Osteoblast (primary cell): ENCODE measurements around the gene JARID2. TPM values are rescaled to one million over a fixed set of nuclear protein-coding genes. Genes with fewer than 3 reads are reported as not detected.

Experiments used
- DNase-seq: peaks from one replicate; pipeline ENCODE4 v3.0.0; 2011; ENCODE audit warnings: low spot score, mixed read lengths; ENCODE audit not compliant: insufficient read length; ENCODE audit errors: missing footprints
- H2AFZ ChIP-seq: 2 replicates; pipeline ENCODE4 v1.6.0; 2011; ENCODE audit warnings: mild to moderate bottlenecking, low read length
- H3K27ac ChIP-seq: 2 replicates; pipeline ENCODE4 v1.5.1; 2011; ENCODE audit warnings: mild to moderate bottlenecking, low read depth, low read length, moderate library complexity
- H3K27me3 ChIP-seq: 2 replicates; pipeline ENCODE4 v1.6.0; 2012; ENCODE audit warnings: mild to moderate bottlenecking, control low read depth, inconsistent platforms, low read length, moderate library complexity; ENCODE audit not compliant: insufficient read depth
- H3K36me3 ChIP-seq: 2 replicates; pipeline ENCODE4 v1.5.1; 2011; ENCODE audit warnings: mild to moderate bottlenecking, low read length, control low read depth, moderate library complexity; ENCODE audit not compliant: insufficient read depth
- H3K4me1 ChIP-seq: 2 replicates; pipeline ENCODE4 v1.5.1; 2011; ENCODE audit warnings: mild to moderate bottlenecking, low read length, control low read depth, moderate library complexity; ENCODE audit not compliant: insufficient read depth
- H3K4me2 ChIP-seq: 2 replicates; pipeline ENCODE4 v1.6.0; 2011; ENCODE audit warnings: mild to moderate bottlenecking, low read length; ENCODE audit not compliant: insufficient read depth
- H3K4me3 ChIP-seq: fragments of 200-600 bp; sonication (generic); 3 replicates; pipeline ENCODE4 v1.5.1; 2012; ENCODE audit warnings: mild to moderate bottlenecking, low read length, inconsistent platforms; ENCODE audit not compliant: insufficient read depth
- H3K79me2 ChIP-seq: 2 replicates; pipeline ENCODE4 v1.6.0; 2012; ENCODE audit warnings: mild to moderate bottlenecking, low read length, control low read depth, inconsistent platforms; ENCODE audit not compliant: insufficient read depth
- H3K9me3 ChIP-seq: 2 replicates; pipeline ENCODE4 v1.5.1; 2011; ENCODE audit warnings: low read depth, low read length, control low read depth
- H4K20me1 ChIP-seq: 2 replicates; pipeline ENCODE4 v1.6.0; 2012; ENCODE audit warnings: mild to moderate bottlenecking, low read length, control low read depth; ENCODE audit not compliant: insufficient read depth
- total RNA-seq: library from RNA; depleted of rRNA; stranded (reverse); fragments of >200 nt; gene quantifications from 2 replicates; pipeline ENCODE4 v1.2.3, GENCODE V29; 2012
- TF ChIP-seq, protein P1 (sequence below): IDR thresholded peaks from 2 replicates; pipeline ENCODE4 v1.5.1; 2011; ENCODE audit warnings: mild to moderate bottlenecking, low read depth, low read length, moderate library complexity; ENCODE audit errors: extremely low read depth

The JARID2 gene
- total RNA-seq, 1 donor: 10.5 TPM

DNA sequence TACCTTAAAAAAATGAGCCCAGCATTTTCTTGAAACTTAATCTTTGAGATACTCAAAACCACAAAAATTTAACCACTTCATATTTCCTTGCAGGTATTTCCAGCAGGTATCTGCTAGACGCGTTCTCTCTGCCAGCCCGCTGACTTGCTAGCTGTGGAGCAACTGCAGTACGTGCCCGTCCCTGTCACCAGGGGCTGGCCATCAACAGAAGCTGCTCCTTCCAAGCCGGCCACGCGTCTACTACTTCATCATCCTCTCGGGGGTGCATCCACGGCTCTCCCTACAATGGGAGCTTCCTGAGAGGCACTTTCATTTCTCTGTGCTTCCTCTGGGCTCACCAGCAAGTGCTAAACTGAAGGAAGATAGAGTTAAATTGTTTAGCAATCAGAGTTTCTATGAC lies 284.5 kb downstream of the JARID2 start:
- TF ChIP-seq, protein P1, sequence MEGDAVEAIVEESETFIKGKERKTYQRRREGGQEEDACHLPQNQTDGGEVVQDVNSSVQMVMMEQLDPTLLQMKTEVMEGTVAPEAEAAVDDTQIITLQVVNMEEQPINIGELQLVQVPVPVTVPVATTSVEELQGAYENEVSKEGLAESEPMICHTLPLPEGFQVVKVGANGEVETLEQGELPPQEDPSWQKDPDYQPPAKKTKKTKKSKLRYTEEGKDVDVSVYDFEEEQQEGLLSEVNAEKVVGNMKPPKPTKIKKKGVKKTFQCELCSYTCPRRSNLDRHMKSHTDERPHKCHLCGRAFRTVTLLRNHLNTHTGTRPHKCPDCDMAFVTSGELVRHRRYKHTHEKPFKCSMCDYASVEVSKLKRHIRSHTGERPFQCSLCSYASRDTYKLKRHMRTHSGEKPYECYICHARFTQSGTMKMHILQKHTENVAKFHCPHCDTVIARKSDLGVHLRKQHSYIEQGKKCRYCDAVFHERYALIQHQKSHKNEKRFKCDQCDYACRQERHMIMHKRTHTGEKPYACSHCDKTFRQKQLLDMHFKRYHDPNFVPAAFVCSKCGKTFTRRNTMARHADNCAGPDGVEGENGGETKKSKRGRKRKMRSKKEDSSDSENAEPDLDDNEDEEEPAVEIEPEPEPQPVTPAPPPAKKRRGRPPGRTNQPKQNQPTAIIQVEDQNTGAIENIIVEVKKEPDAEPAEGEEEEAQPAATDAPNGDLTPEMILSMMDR: no peak
- H3K4me1 ChIP-seq: no peaks in the 10 kb centered on the region
- peaks cover 3% of the 10 kb centered on the region for H4K20me1 ChIP-seq
- no peak overlapping the region for H3K27ac ChIP-seq
- no peaks in the 10 kb centered on the region for H3K79me2 ChIP-seq
- no peak overlapping the region for H3K4me3 ChIP-seq
- peaks cover 14% of the 10 kb centered on the region for H3K36me3 ChIP-seq
- no peaks in the 10 kb centered on the region for H3K27me3 ChIP-seq
- no peak overlapping the region for H3K4me2 ChIP-seq
- no peak overlapping the region for H2AFZ ChIP-seq
- no peak for DNase-seq
- no peaks in the 10 kb centered on the region for H3K9me3 ChIP-seq

DNA sequence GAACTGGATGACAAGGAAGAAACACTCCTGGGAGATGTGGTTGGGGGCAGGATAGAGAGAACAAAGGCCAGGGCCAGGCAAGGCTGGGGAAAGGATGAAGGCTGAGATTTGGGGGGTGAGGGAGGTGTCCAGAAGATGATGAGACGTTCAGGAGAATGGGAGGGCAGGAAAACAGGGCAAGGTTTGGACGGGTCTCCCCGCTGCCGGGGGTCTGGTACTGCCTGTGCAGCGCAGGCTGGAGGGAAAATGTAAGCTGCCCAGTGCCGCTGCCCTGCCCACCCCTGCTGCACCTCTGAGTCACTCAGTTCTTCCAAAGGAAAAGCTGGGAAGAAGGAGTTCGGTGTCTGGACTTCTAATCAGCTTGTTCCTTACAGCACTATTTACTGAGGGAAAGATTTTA lies 286.1 kb downstream of the JARID2 start:
- H3K36me3 ChIP-seq: peaks cover 10% of the 10 kb centered on the region
- no peaks in the 10 kb centered on the region for H3K79me2 ChIP-seq
- no peaks in the 10 kb centered on the region for H3K9me3 ChIP-seq
- no peak overlapping the region for H3K4me2 ChIP-seq
- no peak overlapping the region for H3K4me3 ChIP-seq
- no peak for DNase-seq
- H2AFZ ChIP-seq: no peak overlapping the region
- no peak overlapping the region for H3K27ac ChIP-seq
- no peaks in the 10 kb centered on the region for H3K4me1 ChIP-seq
- H4K20me1 ChIP-seq: no peaks in the 10 kb centered on the region
- TF ChIP-seq, protein P1: no peak
- H3K27me3 ChIP-seq: no peaks in the 10 kb centered on the region

- TF ChIP-seq, protein P1: no peak
- no peak overlapping the region for H3K27ac ChIP-seq
- H3K4me2 ChIP-seq: no peak overlapping the region
- no peak overlapping the region for H3K4me3 ChIP-seq
- H3K9me3 ChIP-seq: no peaks in the 10 kb centered on the region
- H3K36me3 ChIP-seq: peaks cover 6% of the 10 kb centered on the region
- DNase-seq: no peak
- H3K79me2 ChIP-seq: no peaks in the 10 kb centered on the region
- no peaks in the 10 kb centered on the region for H3K27me3 ChIP-seq
- no peaks in the 10 kb centered on the region for H4K20me1 ChIP-seq
- H3K4me1 ChIP-seq: no peaks in the 10 kb centered on the region
- no peak overlapping the region for H2AFZ ChIP-seq
Observed at GRCh38 chr6:15533379-15534026, 287.6 kb downstream of the JARID2 start.

GRCh38 chr6:15534974-15535373 lies 289.1 kb downstream of the JARID2 start:
- H4K20me1 ChIP-seq: no peaks in the 10 kb centered on the region
- no peaks in the 10 kb centered on the region for H3K79me2 ChIP-seq
- H3K4me1 ChIP-seq: no peaks in the 10 kb centered on the region
- no peaks in the 10 kb centered on the region for H3K9me3 ChIP-seq
- TF ChIP-seq, protein P1: no peak
- H3K4me2 ChIP-seq: no peak overlapping the region
- no peak overlapping the region for H3K4me3 ChIP-seq
- DNase-seq: no peak
- peaks cover 6% of the 10 kb centered on the region for H3K36me3 ChIP-seq
- H3K27ac ChIP-seq: no peak overlapping the region
- no peaks in the 10 kb centered on the region for H3K27me3 ChIP-seq
- no peak overlapping the region for H2AFZ ChIP-seq
